Mesendoderm (in vitro differentiated cells): ENCODE data around the gene PMM2.

Experiments used
- DNase-seq: peaks from one replicate; pipeline ENCODE4 v3.0.0; 2013
- H2AK5ac ChIP-seq: 2 replicates; pipeline ENCODE4 v1.6.1; 2013; ENCODE audit warnings: low read length, inconsistent platforms
- H2BK120ac ChIP-seq: 2 replicates; pipeline ENCODE4 v1.6.1; 2013; ENCODE audit warnings: low read depth, mild to moderate bottlenecking, low read length, moderate library complexity, mixed read lengths
- H2BK15ac ChIP-seq: replicated peaks from 2 replicates; pipeline ENCODE4 v1.6.1; 2013; ENCODE audit warnings: low read depth, mild to moderate bottlenecking, moderate library complexity
- H2BK5ac ChIP-seq: 2 replicates; pipeline ENCODE4 v1.6.1; 2013; ENCODE audit warnings: low read length, inconsistent platforms
- H3K18ac ChIP-seq: 2 replicates; pipeline ENCODE4 v1.6.1; 2013; ENCODE audit warnings: mild to moderate bottlenecking, low read length, mixed read lengths
- H3K23ac ChIP-seq: one replicate; pipeline ENCODE4 v1.6.1; 2013; ENCODE audit warnings: low read length
- H3K27ac ChIP-seq: 2 replicates; pipeline ENCODE4 v1.5.1; 2013; ENCODE audit warnings: low read depth, mild to moderate bottlenecking, inconsistent platforms, low read length, moderate library complexity
- H3K27me3 ChIP-seq: 2 replicates; pipeline ENCODE4 v1.6.1; 2013; ENCODE audit warnings: low read length, control low read depth, mild to moderate bottlenecking, inconsistent platforms; ENCODE audit not compliant: insufficient read depth, poor library complexity
- H3K36me3 ChIP-seq: 2 replicates; pipeline ENCODE4 v1.6.1; 2013; ENCODE audit warnings: low read length, inconsistent platforms; ENCODE audit not compliant: control insufficient read depth, insufficient read depth
- H3K4ac ChIP-seq: one replicate; pipeline ENCODE4 v1.6.1; 2013; ENCODE audit warnings: low read depth, mild to moderate bottlenecking, low read length, moderate library complexity
- H3K4me1 ChIP-seq: 2 replicates; pipeline ENCODE4 v1.6.1; 2013; ENCODE audit warnings: low read depth, low read length, inconsistent platforms; ENCODE audit not compliant: control insufficient read depth
- H3K4me2 ChIP-seq: 2 replicates; pipeline ENCODE4 v1.6.1; 2013; ENCODE audit warnings: low read length
- H3K4me3 ChIP-seq: 2 replicates; pipeline ENCODE4 v1.5.1; 2013; ENCODE audit warnings: mild to moderate bottlenecking, low read length
- H3K56ac ChIP-seq: one replicate; pipeline ENCODE4 v1.6.1; 2013; ENCODE audit warnings: low read length
- H3K79me1 ChIP-seq: 2 replicates; pipeline ENCODE4 v1.6.1; 2013; ENCODE audit warnings: low read length, inconsistent platforms
- H3K79me2 ChIP-seq: 2 replicates; pipeline ENCODE4 v1.6.1; 2013; ENCODE audit warnings: mild to moderate bottlenecking, low read length; ENCODE audit not compliant: control insufficient read depth, insufficient read depth
- H3K9ac ChIP-seq: 2 replicates; pipeline ENCODE4 v1.6.1; 2013; ENCODE audit warnings: low read length, inconsistent platforms
- H4K5ac ChIP-seq: one replicate; pipeline ENCODE4 v1.6.1; 2013; ENCODE audit warnings: low read length
- H4K8ac ChIP-seq: one replicate; pipeline ENCODE4 v1.6.1; 2013; ENCODE audit warnings: low read depth, mild to moderate bottlenecking, control low read depth, low read length, moderate library complexity
- WGBS: extraction: QIAGEN DNeasy Blood & Tissue Kit; methylation state at CpG from one replicate; pipeline ENCODE4 v1.1.7; 2013; ENCODE audit warnings: low lambda C conversion rate, missing lambda C conversion rate; ENCODE audit not compliant: insufficient coverage; ENCODE audit errors: extremely low coverage; 5-methylcytosine and 5-hydroxymethylcytosine counted together

PMM2 gene

DNA sequence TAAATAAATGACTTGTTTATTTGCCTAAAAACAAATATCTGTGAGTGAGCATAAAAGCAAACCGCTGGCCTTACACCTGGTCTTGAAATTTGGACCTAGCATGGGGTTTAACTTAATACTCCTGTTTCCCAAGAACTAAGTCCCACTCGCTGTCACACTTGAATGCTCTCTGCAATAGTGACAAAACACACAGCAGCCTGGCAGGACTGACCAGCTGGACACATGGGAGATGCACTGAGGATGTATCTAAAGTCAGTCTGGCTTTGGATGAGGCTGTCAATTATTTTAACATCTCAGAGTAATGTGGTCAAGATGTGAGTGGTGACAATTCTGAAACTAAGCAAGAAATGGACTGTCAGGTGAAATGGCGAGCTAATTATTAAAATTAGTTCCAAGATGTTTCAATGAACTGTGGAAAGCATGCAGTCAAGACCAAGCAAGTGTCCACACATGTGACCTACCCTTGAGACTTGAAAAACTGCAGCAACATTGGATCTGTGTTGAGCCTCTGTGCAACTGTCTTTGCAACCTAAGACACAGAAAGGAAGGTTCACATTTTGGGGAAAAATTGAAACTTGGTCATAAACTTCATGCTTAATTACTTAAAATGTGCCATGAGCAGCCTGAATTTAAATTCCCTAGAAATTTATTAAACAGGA lies 101.2 kb downstream of the PMM2 start:
- Histone ChIP-seq H3K18ac (no peak overlapping the region), H2BK15ac (no peak overlapping the region), H3K36me3 (peaks cover 45% of the 10 kb centered on the region), H4K5ac (no peak overlapping the region), H2AK5ac (no peak overlapping the region), H2BK120ac (no peak overlapping the region), H3K4me2 (no peak overlapping the region), H3K27me3 (no peaks in the 10 kb centered on the region), H3K56ac (no peak overlapping the region), H3K4ac (no peak overlapping the region), H3K23ac (no peak overlapping the region), H3K4me3 (no peak overlapping the region), H3K4me1 (no peaks in the 10 kb centered on the region), H3K79me1 (no peaks in the 10 kb centered on the region), H3K27ac (no peak overlapping the region), H3K9ac (no peak overlapping the region), H4K8ac (no peak overlapping the region), H3K79me2 (no peaks in the 10 kb centered on the region), H2BK5ac (no peak overlapping the region)
- no CpG with 5 or more reads among the region's 3 CpGs for WGBS
- DNase-seq, result no peak
